ENCODE data around the gene MAST2.

MAST2 gene

DNA sequence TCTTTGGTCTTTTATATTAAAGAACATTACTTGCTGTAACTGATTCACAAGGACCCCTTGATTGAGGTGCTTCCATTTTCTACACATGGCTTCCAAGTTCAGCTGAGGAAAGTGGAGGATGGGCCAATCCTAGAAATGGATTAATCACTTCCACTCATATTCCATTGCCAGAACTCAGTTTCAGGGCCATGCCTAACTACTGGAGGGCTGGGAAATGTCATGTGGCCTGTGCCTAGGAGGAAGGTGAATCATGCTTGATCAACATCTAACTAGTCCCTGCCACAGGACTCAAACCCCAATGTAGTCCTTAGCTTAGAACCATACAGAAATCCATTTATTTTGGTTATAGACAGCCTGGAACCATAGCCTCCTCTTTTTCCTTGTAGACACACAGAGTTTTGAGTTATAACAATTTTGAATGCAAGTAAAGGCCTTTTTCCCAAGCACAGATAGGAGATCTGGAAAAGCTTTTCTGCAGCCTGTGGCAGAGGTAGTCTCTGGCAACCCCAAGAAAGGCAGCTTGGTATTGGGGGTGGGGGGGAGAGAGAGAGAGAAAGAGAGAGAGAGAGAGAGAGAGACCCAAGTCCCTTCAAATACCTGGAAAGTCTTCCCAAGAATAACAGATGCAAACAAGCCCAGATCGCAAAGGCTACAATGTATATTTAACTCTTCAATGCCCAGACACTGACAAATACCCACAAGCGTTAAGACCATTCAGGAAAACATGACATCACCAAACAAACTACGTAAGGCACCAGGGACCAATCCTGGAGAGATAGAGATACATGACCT lies 12.5 kb downstream of the MAST2 start:
- H3K79me2 ChIP-seq (ENCODE audit: insufficient read depth, low read length): peaks cover 33% of the 10 kb centered on the region
- H3K4me3 ChIP-seq (ENCODE audit: low read depth, low read length, poor library complexity, severe bottlenecking): no peak overlapping the region
- H2AFZ ChIP-seq (ENCODE audit: low read length): no peak overlapping the region
- no peak overlapping the region for H3K4me2 ChIP-seq (ENCODE audit: low read length)
- no peaks in the 10 kb centered on the region for H3K27me3 ChIP-seq (ENCODE audit: insufficient read depth, low read length)
- H3K27ac ChIP-seq (ENCODE audit: low read depth, low read length, poor library complexity, severe bottlenecking): no peak overlapping the region
- no peaks in the 10 kb centered on the region for H4K20me1 ChIP-seq (ENCODE audit: insufficient read depth, low read length)
- H3K9me3 ChIP-seq (ENCODE audit: low read length): 0 out of 2 replicates have a peak, but pooled peaks cover 5% of the 10 kb centered on the region
- H3K36me3 ChIP-seq (ENCODE audit: insufficient read depth, low read length): peaks cover 35% of the 10 kb centered on the region
- TF ChIP-seq, protein P1, sequence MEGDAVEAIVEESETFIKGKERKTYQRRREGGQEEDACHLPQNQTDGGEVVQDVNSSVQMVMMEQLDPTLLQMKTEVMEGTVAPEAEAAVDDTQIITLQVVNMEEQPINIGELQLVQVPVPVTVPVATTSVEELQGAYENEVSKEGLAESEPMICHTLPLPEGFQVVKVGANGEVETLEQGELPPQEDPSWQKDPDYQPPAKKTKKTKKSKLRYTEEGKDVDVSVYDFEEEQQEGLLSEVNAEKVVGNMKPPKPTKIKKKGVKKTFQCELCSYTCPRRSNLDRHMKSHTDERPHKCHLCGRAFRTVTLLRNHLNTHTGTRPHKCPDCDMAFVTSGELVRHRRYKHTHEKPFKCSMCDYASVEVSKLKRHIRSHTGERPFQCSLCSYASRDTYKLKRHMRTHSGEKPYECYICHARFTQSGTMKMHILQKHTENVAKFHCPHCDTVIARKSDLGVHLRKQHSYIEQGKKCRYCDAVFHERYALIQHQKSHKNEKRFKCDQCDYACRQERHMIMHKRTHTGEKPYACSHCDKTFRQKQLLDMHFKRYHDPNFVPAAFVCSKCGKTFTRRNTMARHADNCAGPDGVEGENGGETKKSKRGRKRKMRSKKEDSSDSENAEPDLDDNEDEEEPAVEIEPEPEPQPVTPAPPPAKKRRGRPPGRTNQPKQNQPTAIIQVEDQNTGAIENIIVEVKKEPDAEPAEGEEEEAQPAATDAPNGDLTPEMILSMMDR (IDR thresholded peaks at IDR 0.05; ENCODE audit: low read length): no peak
- TF ChIP-seq EZH2 (IDR thresholded peaks at IDR 0.05; ENCODE audit: borderline replicate concordance, low read length): no peak
- peaks cover 21% of the 10 kb centered on the region for H3K4me1 ChIP-seq (ENCODE audit: insufficient read depth, low read length, severe bottlenecking)
- H3K9ac ChIP-seq (ENCODE audit: low read length): no peak overlapping the region
- H3F3A ChIP-seq (ENCODE audit: insufficient read depth, low read length): no peaks in the 10 kb centered on the region
- no peaks in the 10 kb centered on the region for H3K9me2 ChIP-seq (ENCODE audit: low read depth, low read length)

DNA sequence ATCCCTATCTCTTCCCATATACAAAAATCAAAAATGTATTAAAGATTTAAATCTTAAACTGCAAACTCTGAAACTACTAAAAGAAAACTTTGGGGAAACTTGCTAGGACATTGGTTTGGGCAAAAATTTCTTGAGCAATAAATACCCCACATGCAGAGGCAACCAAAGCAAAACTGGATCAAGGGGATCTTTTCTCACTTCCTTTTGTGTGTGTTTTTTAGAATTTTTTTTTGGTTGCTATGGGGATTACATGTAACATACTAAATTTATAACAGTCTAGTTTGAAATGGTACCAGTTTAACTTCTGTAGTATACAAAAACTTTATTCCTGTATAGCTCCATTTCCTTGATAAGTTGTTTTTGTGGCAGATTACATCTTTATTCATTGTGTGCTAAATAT lies 16.8 kb downstream of the MAST2 start:
- Histone ChIP-seq H3K36me3 (ENCODE audit: insufficient read depth, low read length) (peaks cover 35% of the 10 kb centered on the region), H4K20me1 (ENCODE audit: insufficient read depth, low read length) (no peaks in the 10 kb centered on the region), H3K9ac (ENCODE audit: low read length) (no peak overlapping the region), H3K27ac (ENCODE audit: low read depth, low read length, poor library complexity, severe bottlenecking) (no peak overlapping the region), H3F3A (ENCODE audit: insufficient read depth, low read length) (no peaks in the 10 kb centered on the region), H3K9me2 (ENCODE audit: low read depth, low read length) (no peaks in the 10 kb centered on the region), H3K27me3 (ENCODE audit: insufficient read depth, low read length) (no peaks in the 10 kb centered on the region), H2AFZ (ENCODE audit: low read length) (no peak overlapping the region), H3K4me2 (ENCODE audit: low read length) (no peak overlapping the region), H3K9me3 (ENCODE audit: low read length) (0 out of 2 replicates have a peak, but pooled peaks cover 5% of the 10 kb centered on the region), H3K4me1 (ENCODE audit: insufficient read depth, low read length, severe bottlenecking) (peaks cover 30% of the 10 kb centered on the region), H3K4me3 (ENCODE audit: low read depth, low read length, poor library complexity, severe bottlenecking) (no peak overlapping the region), H3K79me2 (ENCODE audit: insufficient read depth, low read length) (peaks cover 44% of the 10 kb centered on the region)
- TF ChIP-seq EZH2 (IDR thresholded peaks at IDR 0.05; ENCODE audit: borderline replicate concordance, low read length): no peak
- TF ChIP-seq, protein P1 (IDR thresholded peaks at IDR 0.05; ENCODE audit: low read length): no peak

DNA sequence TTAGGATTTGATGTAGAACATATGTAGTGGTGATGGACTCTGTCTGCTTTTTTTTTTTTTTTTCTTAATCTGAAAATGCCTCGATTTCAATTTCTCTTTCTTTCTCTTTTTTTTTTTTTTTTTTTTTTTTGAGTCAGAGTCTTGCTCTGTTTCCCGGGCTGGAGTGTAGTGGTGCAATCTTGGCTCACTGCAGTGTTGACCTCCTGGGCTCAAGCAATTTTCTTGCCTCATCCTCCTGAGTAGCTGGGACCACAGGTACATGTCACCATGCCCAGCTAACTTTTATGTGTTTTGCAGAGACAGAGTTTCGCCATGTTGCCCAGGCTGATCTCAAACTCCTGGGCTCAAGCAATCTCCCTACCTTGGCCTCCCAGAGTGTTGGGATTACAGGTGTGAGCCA lies 17.4 kb downstream of the MAST2 start:
- H4K20me1 ChIP-seq (ENCODE audit: insufficient read depth, low read length): no peaks in the 10 kb centered on the region
- TF ChIP-seq, protein P1 (IDR thresholded peaks at IDR 0.05; ENCODE audit: low read length): no peak
- TF ChIP-seq EZH2 (IDR thresholded peaks at IDR 0.05; ENCODE audit: borderline replicate concordance, low read length): no peak
- no peak overlapping the region for H2AFZ ChIP-seq (ENCODE audit: low read length)
- H3K4me2 ChIP-seq (ENCODE audit: low read length): no peak overlapping the region
- H3K27me3 ChIP-seq (ENCODE audit: insufficient read depth, low read length): no peaks in the 10 kb centered on the region
- H3K79me2 ChIP-seq (ENCODE audit: insufficient read depth, low read length): peaks cover 44% of the 10 kb centered on the region
- 0 out of 2 replicates have a peak, but pooled peaks cover 5% of the 10 kb centered on the region for H3K9me3 ChIP-seq (ENCODE audit: low read length)
- H3K9ac ChIP-seq (ENCODE audit: low read length): no peak overlapping the region
- peaks cover 30% of the 10 kb centered on the region for H3K36me3 ChIP-seq (ENCODE audit: insufficient read depth, low read length)
- H3K27ac ChIP-seq (ENCODE audit: low read depth, low read length, poor library complexity, severe bottlenecking): no peak overlapping the region
- no peak overlapping the region for H3K4me3 ChIP-seq (ENCODE audit: low read depth, low read length, poor library complexity, severe bottlenecking)
- no peaks in the 10 kb centered on the region for H3F3A ChIP-seq (ENCODE audit: insufficient read depth, low read length)
- H3K9me2 ChIP-seq (ENCODE audit: low read depth, low read length): no peaks in the 10 kb centered on the region
- peaks cover 30% of the 10 kb centered on the region for H3K4me1 ChIP-seq (ENCODE audit: insufficient read depth, low read length, severe bottlenecking)

Measured in OCI-LY1 (cell line).